ENCODE data around the gene SCAPER. TPM values are rescaled to one million over a fixed set of nuclear protein-coding genes. Genes with fewer than 3 reads are reported as not detected.

The SCAPER gene
- total and polyA plus RNA-seq, 2 donors (not counting 1 experiment from before 2014, with no cell fraction given) = 8.3 to 61.6 TPM

DNA sequence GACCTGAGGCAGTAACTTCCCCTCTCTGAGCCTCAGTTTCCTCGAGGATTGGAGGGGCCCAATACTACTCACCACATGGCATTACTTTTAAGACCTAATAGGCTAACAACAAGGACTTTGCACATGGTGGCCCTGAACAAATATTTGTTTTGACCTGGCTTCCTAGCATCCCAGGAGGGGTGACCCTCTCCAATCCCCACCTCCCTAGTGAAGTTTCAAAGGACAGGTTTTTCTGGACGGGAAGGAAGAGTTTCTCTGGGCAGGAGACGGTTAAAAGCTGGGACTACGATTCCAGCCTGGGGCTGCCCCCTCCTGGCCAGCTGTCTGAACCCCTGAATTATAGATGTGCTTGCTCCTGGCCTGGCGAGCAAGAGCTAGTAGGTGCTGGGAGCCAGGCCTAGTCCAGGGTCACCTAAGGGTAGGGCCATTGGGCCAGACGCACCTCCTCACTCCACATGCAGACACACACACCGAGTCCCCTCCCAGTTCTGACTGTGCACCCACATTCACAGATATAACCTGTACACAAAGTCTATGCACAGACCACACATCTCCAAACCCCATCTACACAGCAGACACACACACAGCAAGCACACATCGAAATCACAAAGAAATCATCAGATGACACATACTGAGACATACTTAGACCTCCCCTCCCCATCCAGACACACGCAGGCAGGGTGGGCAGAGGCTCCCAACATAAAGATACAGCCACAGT lies 571.3 kb downstream of the SCAPER start:
- Histone ChIP-seq H3K27me3 (replicated peaks in 1 of 4; ENCODE audit: control extremely low read depth in 1 of 4, control insufficient read depth in 3 of 4, insufficient read depth in 4 of 4, low read length in 3 of 4) (peaks cover 0 to 74% (median 43%) of the 10 kb centered on the region in 4 experiments), H4K20me1 (ENCODE audit: control insufficient read depth, insufficient read depth, low read length, poor library complexity, severe bottlenecking) (peaks cover 2% of the 10 kb centered on the region), H2AFZ (ENCODE audit: insufficient read depth, low read depth, low read length, poor library complexity, severe bottlenecking) (no peak overlapping the region), H3K36me3 (replicated peaks in 1 of 2; ENCODE audit: control extremely low read depth in 1 of 2, control insufficient read depth in 1 of 2, extremely low read depth in 1 of 2, insufficient read depth in 2 of 2, low read length in 1 of 2) (no peaks in the 10 kb centered on the region), H3K27ac (ENCODE audit: low read length in 2 of 2) (no peak overlapping the region), H3K79me2 (ENCODE audit: control insufficient read depth, insufficient read depth, low read length) (no peaks in the 10 kb centered on the region), H3K4me2 (replicated peaks; ENCODE audit: low read depth, low read length, poor library complexity, severe bottlenecking) (no peak overlapping the region), H3K9ac (ENCODE audit: low read length) (no peak overlapping the region), H3K4me1 (ENCODE audit: control insufficient read depth in 2 of 2, insufficient read depth in 2 of 2, low read length in 2 of 2) (peaks cover 39 to 40% of the 10 kb centered on the region in 2 donors), H3K4me3 (ENCODE audit: control extremely low read depth in 1 of 5, extremely low read depth in 1 of 5, insufficient read depth in 1 of 5, low read depth in 2 of 5, low read length in 4 of 5) (no peak overlapping the region), H3K9me3 (ENCODE audit: control extremely low read depth in 1 of 3, control insufficient read depth in 2 of 3, insufficient read depth in 1 of 3, low read length in 2 of 3) (peaks cover 0 to 42% (median 0%) of the 10 kb centered on the region in 3 donors)
- Mint-ChIP-seq H3K27me3 (peaks cover 52% of the 10 kb centered on the region), H3K27ac (peak overlapping the region; percentile 2), H3K9me3 (ENCODE audit: insufficient read depth) (no peaks in the 10 kb centered on the region), H3K4me1 (peaks cover 33% of the 10 kb centered on the region), H3K4me3 (peak overlapping the region; percentile 1)
- TF ChIP-seq, protein P1, sequence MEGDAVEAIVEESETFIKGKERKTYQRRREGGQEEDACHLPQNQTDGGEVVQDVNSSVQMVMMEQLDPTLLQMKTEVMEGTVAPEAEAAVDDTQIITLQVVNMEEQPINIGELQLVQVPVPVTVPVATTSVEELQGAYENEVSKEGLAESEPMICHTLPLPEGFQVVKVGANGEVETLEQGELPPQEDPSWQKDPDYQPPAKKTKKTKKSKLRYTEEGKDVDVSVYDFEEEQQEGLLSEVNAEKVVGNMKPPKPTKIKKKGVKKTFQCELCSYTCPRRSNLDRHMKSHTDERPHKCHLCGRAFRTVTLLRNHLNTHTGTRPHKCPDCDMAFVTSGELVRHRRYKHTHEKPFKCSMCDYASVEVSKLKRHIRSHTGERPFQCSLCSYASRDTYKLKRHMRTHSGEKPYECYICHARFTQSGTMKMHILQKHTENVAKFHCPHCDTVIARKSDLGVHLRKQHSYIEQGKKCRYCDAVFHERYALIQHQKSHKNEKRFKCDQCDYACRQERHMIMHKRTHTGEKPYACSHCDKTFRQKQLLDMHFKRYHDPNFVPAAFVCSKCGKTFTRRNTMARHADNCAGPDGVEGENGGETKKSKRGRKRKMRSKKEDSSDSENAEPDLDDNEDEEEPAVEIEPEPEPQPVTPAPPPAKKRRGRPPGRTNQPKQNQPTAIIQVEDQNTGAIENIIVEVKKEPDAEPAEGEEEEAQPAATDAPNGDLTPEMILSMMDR (IDR thresholded peaks at IDR 0.05) = no peak
- TF ChIP-seq EZH2 (IDR thresholded peaks at IDR 0.05; ENCODE audit: borderline replicate concordance, insufficient read depth, low read depth, low read length, poor library complexity, severe bottlenecking) = no peak
- intact Hi-C loops (cut with micrococcal nuclease) = loop anchor here (2.0 kb wide), 1 partner anchor 99 kb away; no protein-coding TSS in a partner anchor
- DNase-seq (peak; percentile 35), ATAC-seq (ENCODE audit: low read depth) (no peak)
- WGBS (ENCODE audit: insufficient coverage) = 55% methylated on average over 7 of the region's 9 CpGs
- ChIA-PET CTCF (interaction anchor here (1.1 to 2.1 kb wide), 8 partner anchors 10 to 185 kb away, joined by 3 to 10 read pairs (median 4); no protein-coding TSS in a partner anchor), POLR2A (no interaction called here)

DNA sequence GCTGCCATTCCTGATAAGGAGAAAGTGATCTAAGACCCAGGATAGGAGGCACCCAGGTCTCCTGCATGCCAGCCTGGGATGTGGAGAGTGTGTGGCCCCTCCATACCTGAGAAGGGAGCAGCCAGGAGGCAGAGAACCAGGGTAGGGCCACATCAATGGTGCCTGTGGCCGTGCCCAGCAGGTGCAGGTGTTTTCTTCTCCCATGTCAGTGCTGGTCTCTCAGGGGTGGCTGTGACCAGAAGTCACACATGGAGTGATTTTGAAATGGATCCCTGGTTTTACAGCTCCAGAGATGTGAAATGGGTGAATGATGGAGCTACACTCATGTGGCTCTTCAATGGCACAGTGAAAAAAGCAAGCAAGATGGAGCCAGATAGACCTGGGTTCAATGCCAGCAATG lies 571.8 kb downstream of the SCAPER start:
- Histone ChIP-seq H3K27ac (ENCODE audit: low read length in 2 of 2) (no peak overlapping the region), H3K27me3 (replicated peaks in 1 of 4; ENCODE audit: control extremely low read depth in 1 of 4, control insufficient read depth in 3 of 4, insufficient read depth in 4 of 4, low read length in 3 of 4) (peaks cover 0 to 69% (median 37%) of the 10 kb centered on the region in 4 experiments), H3K79me2 (ENCODE audit: control insufficient read depth, insufficient read depth, low read length) (no peaks in the 10 kb centered on the region), H4K20me1 (ENCODE audit: control insufficient read depth, insufficient read depth, low read length, poor library complexity, severe bottlenecking) (no peaks in the 10 kb centered on the region), H2AFZ (ENCODE audit: insufficient read depth, low read depth, low read length, poor library complexity, severe bottlenecking) (no peak overlapping the region), H3K4me1 (ENCODE audit: control insufficient read depth in 2 of 2, insufficient read depth in 2 of 2, low read length in 2 of 2) (peaks cover 33 to 34% of the 10 kb centered on the region in 2 donors), H3K36me3 (replicated peaks in 1 of 2; ENCODE audit: control extremely low read depth in 1 of 2, control insufficient read depth in 1 of 2, extremely low read depth in 1 of 2, insufficient read depth in 2 of 2, low read length in 1 of 2) (no peaks in the 10 kb centered on the region), H3K9me3 (ENCODE audit: control extremely low read depth in 1 of 3, control insufficient read depth in 2 of 3, insufficient read depth in 1 of 3, low read length in 2 of 3) (peaks cover 0 to 36% (median 0%) of the 10 kb centered on the region in 3 donors), H3K9ac (ENCODE audit: low read length) (no peak overlapping the region), H3K4me3 (ENCODE audit: control extremely low read depth in 1 of 5, extremely low read depth in 1 of 5, insufficient read depth in 1 of 5, low read depth in 2 of 5, low read length in 4 of 5) (no peak overlapping the region), H3K4me2 (replicated peaks; ENCODE audit: low read depth, low read length, poor library complexity, severe bottlenecking) (no peak overlapping the region)
- ATAC-seq (ENCODE audit: low read depth) = no peak
- TF ChIP-seq, protein P1 (IDR thresholded peaks at IDR 0.05) = no peak
- no peak for TF ChIP-seq EZH2 (IDR thresholded peaks at IDR 0.05; ENCODE audit: borderline replicate concordance, insufficient read depth, low read depth, low read length, poor library complexity, severe bottlenecking)
- no peak overlapping the region for H3K27ac Mint-ChIP-seq
- H3K4me3 Mint-ChIP-seq = no peak overlapping the region
- peaks cover 27% of the 10 kb centered on the region for H3K4me1 Mint-ChIP-seq
- H3K9me3 Mint-ChIP-seq (ENCODE audit: insufficient read depth) = no peaks in the 10 kb centered on the region
- intact Hi-C loops (cut with micrococcal nuclease) = loop anchor here (2.0 kb wide), 1 partner anchor 99 kb away; no protein-coding TSS in a partner anchor
- peaks cover 46% of the 10 kb centered on the region for H3K27me3 Mint-ChIP-seq
- DNase-seq = no peak
- CTCF ChIA-PET = interaction anchor here (1.2 to 2.1 kb wide), 6 partner anchors 11 to 185 kb away, joined by 3 to 10 read pairs (median 4); no protein-coding TSS in a partner anchor
- 100% methylated on average over 1 of the region's 1 CpG for WGBS (ENCODE audit: insufficient coverage)
- POLR2A ChIA-PET = no interaction called here
